ENCODE results near the gene CRHR2.

DNA sequence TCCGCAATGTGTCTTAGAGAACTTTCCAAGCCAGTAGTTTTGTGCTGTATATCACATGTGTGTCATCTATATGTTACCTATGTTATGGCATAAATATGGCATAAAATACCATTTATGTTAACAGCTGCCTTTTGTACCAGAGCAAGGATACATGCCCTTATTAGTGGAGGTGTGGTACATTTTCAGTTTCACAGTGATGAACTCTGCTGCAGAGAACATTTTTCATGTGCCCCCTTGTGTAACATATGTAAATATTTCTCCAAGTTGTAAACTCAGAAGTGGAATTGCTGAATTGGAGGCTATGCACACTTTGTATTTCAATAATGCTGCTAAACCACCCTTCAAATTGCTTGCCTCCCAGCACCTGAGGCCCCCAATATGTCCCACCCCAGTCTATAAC, 31.9 kb upstream of the CRHR2 start:
- TF ChIP-seq ZNF274 (IDR thresholded peaks at IDR 0.05; ENCODE audit: low read depth, low read length) (no peak), YY1 (IDR thresholded peaks at IDR 0.05; ENCODE audit: insufficient read depth, insufficient read length) (no peak), SUZ12 (IDR thresholded peaks at IDR 0.05; ENCODE audit: extremely low read depth, insufficient read depth, insufficient read length) (no peak)
